GM23248 (cell line): Measurements from ENCODE around the gene MPRIP. TPM values are rescaled to one million over a fixed set of nuclear protein-coding genes. Genes with fewer than 3 reads are reported as not detected.

Experiments
- DNase-seq: peaks from one replicate; pipeline ENCODE4 v3.0.0-alpha.2; 2015
- H2AFZ ChIP-seq: fragments of 200-600 bp; sonication (generic); 2 replicates; pipeline ENCODE4 v1.6.1; 2016; ENCODE audit warnings: antibody characterized with exemption
- H3F3A ChIP-seq: fragments of 200-600 bp; sonication (generic); 2 replicates; pipeline ENCODE4 v1.6.1; 2016; ENCODE audit warnings: mild to moderate bottlenecking, antibody characterized with exemption, mixed run types; ENCODE audit not compliant: insufficient read depth
- H3K27ac ChIP-seq: fragments of 200-600 bp; sonication (generic); 2 replicates; pipeline ENCODE4 v1.5.1; 2016; ENCODE audit warnings: mild to moderate bottlenecking
- H3K27me3 ChIP-seq: fragments of 200-600 bp; sonication (generic); replicated peaks from 2 replicates; pipeline ENCODE4 v1.6.1; 2016; ENCODE audit warnings: mild to moderate bottlenecking; ENCODE audit not compliant: insufficient read depth
- H3K36me3 ChIP-seq: fragments of 200-600 bp; sonication (generic); 2 replicates; pipeline ENCODE4 v1.6.1; 2016; ENCODE audit warnings: low read depth, mild to moderate bottlenecking
- H3K4me1 ChIP-seq: fragments of 200-600 bp; sonication (generic); 2 replicates; pipeline ENCODE4 v1.6.1; 2016; ENCODE audit warnings: mild to moderate bottlenecking; ENCODE audit not compliant: insufficient read depth
- H3K4me2 ChIP-seq: fragments of 200-600 bp; sonication (generic); one replicate; pipeline ENCODE4 v1.6.1; 2016; ENCODE audit warnings: mild to moderate bottlenecking; ENCODE audit not compliant: unreplicated experiment
- H3K4me3 ChIP-seq: fragments of 200-600 bp; sonication (generic); 2 replicates; pipeline ENCODE4 v1.5.1; 2016; ENCODE audit warnings: mild to moderate bottlenecking
- H3K79me2 ChIP-seq: fragments of 200-600 bp; sonication (generic); 2 replicates; pipeline ENCODE4 v1.6.1; 2016; ENCODE audit warnings: mild to moderate bottlenecking; ENCODE audit not compliant: insufficient read depth
- H3K9ac ChIP-seq: fragments of 200-600 bp; sonication (generic); 2 replicates; pipeline ENCODE4 v1.6.1; 2016; ENCODE audit warnings: mild to moderate bottlenecking
- H3K9me2 ChIP-seq: fragments of 200-600 bp; sonication (generic); 2 replicates; pipeline ENCODE4 v1.6.1; 2016; ENCODE audit warnings: mixed run types, mild to moderate bottlenecking, moderate library complexity; ENCODE audit not compliant: insufficient read depth
- H3K9me3 ChIP-seq: fragments of 200-600 bp; sonication (generic); one replicate; pipeline ENCODE4 v1.6.1; 2017; ENCODE audit warnings: low read depth
- H4K20me1 ChIP-seq: fragments of 200-600 bp; sonication (generic); 2 replicates; pipeline ENCODE4 v1.6.0; 2016; ENCODE audit not compliant: insufficient read depth
- EZH2 ChIP-seq: fragments of 200-600 bp; sonication (generic); IDR thresholded peaks from 2 replicates; pipeline ENCODE4 v1.6.1; 2018; ENCODE audit warnings: antibody characterized with exemption, mild to moderate bottlenecking; ENCODE audit not compliant: insufficient read depth, poor library complexity, severe bottlenecking
- EZH2phosphoT487 ChIP-seq: fragments of 200-600 bp; sonication (generic); IDR thresholded peaks from 2 replicates; pipeline ENCODE4 v1.6.1; 2018; ENCODE audit warnings: antibody characterized with exemption, moderate library complexity, mild to moderate bottlenecking, low read depth; ENCODE audit not compliant: insufficient read depth
- WGBS, 2 experiments: methylation state at CpG; one replicate each; pipeline ENCODE4 v1.1.6; 2015 to 2017; ENCODE audit warnings: low lambda C conversion rate in 2 of 2, low coverage in 1 of 2; ENCODE audit errors: missing lambda C conversion rate in 2 of 2; 5-methylcytosine and 5-hydroxymethylcytosine counted together
- in situ Hi-C: fragments of 300-500 bp; cut with MboI; formaldehyde crosslinking; loops from 2 replicates; pipeline ENCODE4 v1.15.0; 2020
- polyA plus RNA-seq: library from polyadenylated mRNA; unstranded; fragments of >200 nt; fragmentation: Nextera tagmentation; extraction: Ambion mirVana; gene quantifications from 2 replicates; pipeline ENCODE4 v1.2.1, GENCODE V29; 2016
- small RNA-seq: library from RNA; depleted of rRNA; stranded (forward); fragments of <200 nt; gene quantifications from one replicate; pipeline ENCODE3, GENCODE V24; 2014; ENCODE audit warnings: low read depth, low replicate concordance
- total RNA-seq: library from RNA; depleted of rRNA; stranded (reverse); fragments of >200 nt; shearing (Covaris generic); gene quantifications from 2 replicates; pipeline ENCODE4 v1.2.3, GENCODE V29; 2014; rRNA removed

Gene MPRIP
- total and polyA plus RNA-seq, 2 experiments from 2014 or later = 73.5 to 292 TPM

DNA sequence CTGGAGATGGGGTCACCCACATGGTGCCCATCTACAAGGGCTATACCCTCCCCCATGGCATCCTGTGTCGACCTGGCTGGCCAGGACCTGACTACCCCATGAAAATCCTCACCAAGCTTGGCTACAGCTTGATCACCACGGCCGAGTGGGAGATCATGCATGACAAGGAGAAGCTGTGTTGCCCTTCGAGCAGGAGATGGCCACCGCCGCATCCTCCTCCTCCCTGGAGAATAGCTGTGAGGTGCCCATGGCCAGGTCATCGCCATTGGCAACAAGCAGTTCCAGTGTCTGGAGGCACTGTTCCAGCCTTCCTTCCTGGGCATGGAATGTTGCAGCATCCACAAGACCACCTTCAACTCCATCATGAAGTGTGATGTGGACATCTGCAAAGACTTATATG is 200.0 kb downstream of the MPRIP start:
- Histone ChIP-seq H3K36me3 (peaks cover 18% of the 10 kb centered on the region; the same call in 1 of the 2 replicates), H3K9me2 (no peaks in the 10 kb centered on the region), H2AFZ (no peak overlapping the region), H4K20me1 (no peaks in the 10 kb centered on the region), H3K27me3 (no peaks in the 10 kb centered on the region), H3K9ac (no peak overlapping the region), H3K4me1 (no peaks in the 10 kb centered on the region), H3K27ac (no peak overlapping the region), H3K9me3 (no peaks in the 10 kb centered on the region), H3K79me2 (no peaks in the 10 kb centered on the region), H3K4me3 (no peak overlapping the region), H3K4me2 (no peak overlapping the region), H3F3A (peaks cover 25% of the 10 kb centered on the region; the same call in 1 of the 2 replicates)
- no peak for TF ChIP-seq EZH2
- TF ChIP-seq EZH2phosphoT487 = no peak
- 92 to 100% methylated on average over 7 of the region's 7 CpGs for WGBS, 2 experiments
- in situ Hi-C loops = no loop called here
- no peak for DNase-seq

Small RNAs within 50 kb of the gene (small RNA-seq; reads per million reads assigned to genes)
- not detected for gene RNU6-767P

Other genes starting within 250 kb of the MPRIP start
- not detected in 2 replicates for gene TNFRSF13B, start 70.3 kb upstream of the MPRIP start, total RNA-seq
- not detected in 2 replicates for gene TNFRSF13B, start 70.3 kb upstream of the MPRIP start, polyA plus RNA-seq
- gene PLD6, start 163.9 kb downstream of the MPRIP start, total RNA-seq = 0.65 and 2.0 TPM in 2 replicates
- gene PLD6, start 163.9 kb downstream of the MPRIP start, polyA plus RNA-seq = 0.85 and 1.0 TPM in 2 replicates
- gene FLCN, start 194.7 kb downstream of the MPRIP start, total RNA-seq = 12.0 and 21.5 TPM in 2 replicates
- 7.3 and 10.0 TPM in 2 replicates for gene FLCN, start 194.7 kb downstream of the MPRIP start, polyA plus RNA-seq
- gene COPS3, start 238.8 kb downstream of the MPRIP start, total RNA-seq = 93.3 and 94.3 TPM in 2 replicates
- gene COPS3, start 238.8 kb downstream of the MPRIP start, polyA plus RNA-seq = 89.7 and 90.2 TPM in 2 replicates